GM18868 (cell line): Measurements from ENCODE around the gene ST14.
"Not testable (repeated sequence)": the region's sequence is repeated elsewhere in the genome, so short reads cannot be mapped to it uniquely, and the experiment has no call there.

Experiments used
- ATAC-seq: cut with Tn5 transposase; IDR thresholded peaks from one replicate; pipeline ENCODE4 v1.9.1; 2021; ENCODE audit warnings: mild to moderate bottlenecking, moderate library complexity; ENCODE audit not compliant: unreplicated experiment

The ST14 gene

DNA sequence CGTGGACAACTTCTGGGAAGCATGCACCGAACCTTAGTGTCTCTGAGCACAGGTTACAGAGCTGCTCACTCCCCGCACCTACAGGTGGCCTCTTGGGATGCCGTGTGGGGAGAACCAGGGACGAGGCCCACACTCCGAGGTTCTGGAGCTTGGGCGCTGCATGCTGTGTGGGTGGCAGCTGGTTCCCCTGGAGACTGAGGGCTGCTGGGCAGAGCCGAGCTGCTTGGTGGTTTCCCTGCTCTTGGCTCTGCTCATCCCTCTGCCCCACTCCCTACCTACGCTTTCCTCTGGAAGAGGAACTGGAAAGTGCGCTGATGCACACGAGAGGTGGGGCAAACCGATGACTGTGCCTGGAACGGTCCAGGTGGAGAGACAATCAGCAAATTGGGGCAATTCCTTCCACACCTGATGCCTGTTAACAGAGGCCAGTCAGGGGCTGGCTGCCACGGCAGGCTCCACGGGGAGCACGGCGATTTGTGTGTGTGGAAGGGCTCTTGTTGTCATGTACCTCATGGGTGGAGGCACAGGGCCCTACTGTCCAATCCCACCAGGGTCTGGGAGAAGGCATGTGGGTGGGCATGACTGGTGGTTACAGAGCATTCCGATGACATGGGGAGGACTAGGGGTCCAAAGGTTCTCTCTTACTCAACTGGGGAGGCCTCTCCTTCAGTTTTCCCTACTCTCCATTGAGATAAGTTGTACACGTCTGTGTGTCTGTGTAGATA, 60.9 kb downstream of the ST14 start:
- ATAC-seq: no peak

DNA sequence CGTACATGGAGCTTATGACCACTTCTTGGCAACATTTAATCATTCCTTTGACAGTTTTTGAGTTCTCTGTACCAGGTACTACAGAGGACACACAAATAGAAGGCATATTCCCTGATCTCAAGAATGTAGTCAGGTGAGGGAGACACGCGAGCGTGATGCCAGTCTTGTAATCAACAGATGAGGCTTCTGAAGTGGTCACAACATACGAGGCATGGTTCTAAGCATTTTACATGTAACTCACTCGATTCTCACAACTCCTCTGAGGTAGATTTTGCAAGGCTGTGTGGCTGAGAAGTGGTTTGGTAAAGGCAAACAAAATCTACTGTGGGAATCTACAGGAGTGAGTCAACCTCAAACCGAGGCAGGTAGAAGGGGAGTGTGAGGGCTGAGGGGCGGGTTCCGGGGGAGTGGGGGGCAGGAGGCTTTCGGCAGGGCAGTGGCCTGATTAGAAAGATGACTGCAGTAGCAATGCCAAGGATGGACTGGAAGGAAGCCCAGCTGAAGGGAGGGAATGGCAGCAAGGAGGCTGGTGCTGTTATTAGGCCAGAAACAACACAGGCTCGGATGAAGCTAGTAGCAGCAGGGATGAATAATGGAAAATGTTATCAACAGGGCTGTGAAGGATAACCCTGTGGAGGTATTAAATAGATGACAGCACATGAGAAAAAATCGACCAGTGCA, 63.8 kb downstream of the ST14 start:
- ATAC-seq: no peak

DNA sequence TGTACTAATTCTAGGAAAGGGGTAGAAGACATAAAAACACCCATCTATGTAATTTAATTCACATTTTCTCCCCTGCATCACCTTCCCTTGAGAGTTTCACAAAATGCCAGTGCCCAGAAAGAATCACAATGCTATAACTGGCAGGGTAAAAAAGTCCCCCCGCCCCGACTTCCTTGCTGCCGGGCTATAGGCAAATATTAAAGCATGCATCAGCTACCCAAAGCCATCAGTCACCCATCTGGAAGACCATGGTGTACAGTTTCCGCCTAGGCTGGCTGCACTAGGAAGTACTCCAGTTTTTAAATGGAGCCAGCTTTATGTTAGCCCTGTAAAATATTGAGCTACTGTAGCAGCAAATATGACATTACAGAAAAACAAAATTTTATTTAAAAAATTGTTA, 67.8 kb downstream of the ST14 start:
- ATAC-seq: no peak

DNA sequence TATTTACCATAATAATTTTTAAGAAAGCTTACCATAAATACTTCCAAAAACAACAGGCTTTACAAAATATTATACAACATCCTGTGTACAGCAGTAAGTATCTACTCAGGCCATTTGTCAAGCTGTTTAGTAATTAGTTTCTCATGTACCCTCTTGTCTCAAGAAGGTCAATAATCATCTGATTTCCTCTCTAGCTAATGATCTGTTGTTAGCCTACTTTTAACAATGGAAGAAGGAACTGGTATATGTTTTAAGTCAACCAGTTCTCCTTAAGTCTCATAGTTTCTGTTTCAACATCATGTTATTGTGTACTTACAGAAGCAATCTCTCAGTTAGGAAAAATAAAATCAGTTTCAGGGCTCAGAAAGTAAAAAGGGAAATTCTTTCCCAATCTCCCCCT, 73.9 kb downstream of the ST14 start:
- not testable (repeated sequence) for ATAC-seq

DNA sequence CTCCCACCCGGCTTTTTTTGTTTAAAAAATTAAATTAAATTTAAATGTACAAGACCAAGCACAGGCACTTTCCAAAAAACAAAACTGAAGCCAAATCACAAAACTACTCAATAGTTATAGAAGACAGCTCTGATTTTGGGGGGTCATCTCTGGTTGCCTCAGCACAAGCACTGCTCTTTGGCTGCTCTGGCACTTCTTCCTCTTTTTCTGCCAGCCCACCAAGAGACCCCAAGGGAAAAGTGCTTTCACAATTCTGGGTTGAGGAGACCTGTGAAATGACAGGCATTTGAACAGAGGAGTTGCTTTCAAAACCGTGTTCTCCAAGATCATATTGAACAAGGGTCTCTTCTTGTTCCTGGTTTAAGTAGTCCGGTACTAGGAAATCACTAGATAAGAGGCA, 74.3 kb downstream of the ST14 start:
- ATAC-seq: not testable (repeated sequence)

DNA sequence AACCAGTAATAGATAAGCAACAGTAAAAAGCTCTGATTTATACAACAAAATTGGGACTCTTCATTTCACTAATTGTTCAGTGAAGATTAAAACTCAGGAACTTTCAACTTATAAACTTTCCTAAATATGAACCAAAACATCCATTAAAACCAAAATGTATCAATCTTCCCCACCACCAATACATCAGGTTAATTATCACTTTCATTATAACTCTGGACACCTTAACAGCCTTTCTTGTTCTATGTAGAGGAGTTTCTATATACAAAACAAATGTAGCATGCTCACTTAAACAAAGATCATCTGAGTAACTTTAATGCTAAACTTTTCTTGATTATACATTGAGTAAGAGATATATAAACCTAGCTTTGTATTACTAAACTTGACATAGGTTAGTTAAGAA, 74.7 kb downstream of the ST14 start:
- no peak for ATAC-seq

DNA sequence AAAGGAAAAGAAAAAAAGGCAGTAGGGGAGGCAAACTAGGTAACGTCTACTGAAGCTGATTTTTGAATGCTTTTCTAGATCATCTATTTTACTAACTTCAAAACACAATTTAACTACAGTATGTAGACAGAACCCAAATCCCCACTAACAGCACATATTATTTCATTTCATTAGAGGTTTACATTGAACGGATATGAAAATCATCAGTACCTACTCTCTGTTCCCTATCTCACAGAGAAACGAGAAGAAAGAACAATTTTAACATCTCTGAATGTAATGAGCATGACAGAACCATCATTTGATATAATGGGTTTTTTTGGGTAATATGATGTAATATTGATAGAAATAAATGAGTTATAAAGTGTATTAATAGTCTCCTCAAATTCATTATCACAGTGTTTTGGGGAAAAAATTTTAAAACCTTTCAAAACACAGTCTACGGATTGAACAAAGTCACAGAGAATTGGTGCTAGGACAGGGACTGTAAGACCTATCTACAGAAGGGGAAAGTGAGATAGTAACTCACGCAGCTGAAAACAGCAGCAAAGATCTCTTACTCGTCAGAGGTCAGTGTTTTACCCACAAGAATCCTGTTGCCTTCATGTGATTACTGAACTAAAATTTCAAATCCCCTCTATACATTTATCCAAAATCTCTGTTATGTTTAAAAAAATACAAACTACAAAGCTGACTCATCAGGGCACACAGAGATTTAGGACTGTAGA, 77.9 kb downstream of the ST14 start:
- ATAC-seq: peak; percentile 75

DNA sequence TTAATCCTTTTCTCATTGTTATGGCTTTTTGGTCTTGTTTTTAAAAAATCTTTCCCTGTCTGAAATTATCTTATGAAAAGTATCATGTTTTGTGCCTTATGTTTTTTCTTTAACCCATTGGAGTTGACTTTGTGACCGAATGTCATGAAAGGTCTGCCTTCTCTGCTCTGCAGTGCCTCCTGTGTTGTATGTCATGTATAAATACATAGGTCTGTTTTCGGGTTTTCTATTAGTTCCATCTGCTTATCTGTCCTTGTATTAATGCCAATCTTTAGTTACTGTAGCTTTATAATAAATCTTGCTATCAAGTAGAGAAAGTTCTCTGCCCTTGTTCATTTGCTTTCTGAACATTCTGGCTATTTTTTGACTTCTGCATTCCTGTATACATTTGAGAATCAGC, 82.1 kb downstream of the ST14 start:
- ATAC-seq: no peak

DNA sequence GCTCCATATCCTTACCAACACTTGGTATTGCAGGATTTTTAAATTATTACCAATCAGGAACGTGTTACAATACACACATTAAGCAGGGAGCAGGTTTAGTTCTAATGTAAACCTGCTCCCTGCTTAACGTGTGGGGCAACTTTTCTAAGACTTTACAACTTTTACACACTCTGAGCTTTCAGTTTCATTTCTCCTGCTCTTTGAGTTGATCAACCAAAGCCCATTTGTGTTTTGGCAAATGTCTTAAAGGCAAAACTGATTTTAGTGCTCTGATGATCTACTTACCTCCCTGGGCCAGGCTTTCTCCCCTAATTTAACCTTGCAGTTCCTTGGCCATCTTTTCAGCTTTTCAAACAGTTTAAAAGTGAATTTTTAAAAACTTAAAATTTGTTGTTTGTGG, 84.2 kb downstream of the ST14 start:
- ATAC-seq: peak; percentile 71

DNA sequence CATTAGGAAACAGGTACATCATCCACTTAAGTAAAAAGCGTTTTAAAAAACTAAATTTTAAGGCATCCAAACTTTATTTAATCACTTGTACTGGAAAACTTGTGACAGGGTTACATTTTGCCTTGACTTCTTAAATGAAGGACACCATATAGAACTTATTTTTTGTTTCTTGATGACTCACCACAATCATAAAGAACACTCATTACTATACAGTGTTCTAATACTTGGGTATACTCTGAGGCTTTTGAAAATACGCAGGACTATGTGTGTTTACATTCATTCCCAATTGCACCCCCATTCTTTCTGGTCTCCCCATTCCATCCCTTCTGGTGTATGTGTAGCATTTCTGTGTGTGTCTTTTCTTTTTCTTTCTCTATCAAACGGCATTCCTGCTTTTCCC, 85.3 kb downstream of the ST14 start:
- no peak for ATAC-seq

DNA sequence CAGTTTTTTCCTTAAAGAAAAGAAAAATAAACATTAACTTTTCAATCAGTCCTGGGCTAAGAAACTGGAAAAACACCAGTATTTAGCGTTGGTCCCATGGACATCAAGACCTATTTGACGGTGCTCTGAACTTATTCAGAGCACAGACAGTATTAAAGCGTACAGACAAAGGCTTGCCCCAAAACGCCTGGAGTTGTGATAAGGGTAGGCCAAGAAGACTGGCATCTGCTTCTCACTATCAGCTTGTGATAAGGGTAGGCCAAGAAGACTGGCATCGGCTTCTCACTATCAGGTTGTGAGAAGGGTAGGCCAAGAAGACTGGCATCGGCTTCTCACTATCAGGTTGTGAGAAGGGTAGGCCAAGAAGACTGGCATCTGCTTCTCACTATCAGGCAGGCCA, 85.8 kb downstream of the ST14 start:
- not testable (repeated sequence) for ATAC-seq

DNA sequence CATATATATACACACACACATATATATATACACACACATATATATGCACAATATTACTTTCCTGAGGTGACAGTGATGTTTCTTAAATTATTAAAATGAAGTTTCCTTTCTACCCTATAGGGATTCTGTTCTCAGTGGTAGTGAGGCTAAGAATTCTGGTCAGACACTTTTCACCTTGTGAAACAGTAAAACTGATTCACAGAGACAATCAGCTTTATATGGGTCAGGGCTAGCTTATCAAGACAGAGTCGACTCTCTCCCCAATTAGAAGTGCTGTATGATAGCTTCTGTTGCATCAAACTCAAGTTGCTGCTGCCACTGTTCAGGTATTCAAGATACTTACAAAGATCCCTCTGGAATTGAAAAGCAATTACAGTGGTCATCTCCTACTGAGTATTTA, 86.7 kb downstream of the ST14 start:
- no peak for ATAC-seq

DNA sequence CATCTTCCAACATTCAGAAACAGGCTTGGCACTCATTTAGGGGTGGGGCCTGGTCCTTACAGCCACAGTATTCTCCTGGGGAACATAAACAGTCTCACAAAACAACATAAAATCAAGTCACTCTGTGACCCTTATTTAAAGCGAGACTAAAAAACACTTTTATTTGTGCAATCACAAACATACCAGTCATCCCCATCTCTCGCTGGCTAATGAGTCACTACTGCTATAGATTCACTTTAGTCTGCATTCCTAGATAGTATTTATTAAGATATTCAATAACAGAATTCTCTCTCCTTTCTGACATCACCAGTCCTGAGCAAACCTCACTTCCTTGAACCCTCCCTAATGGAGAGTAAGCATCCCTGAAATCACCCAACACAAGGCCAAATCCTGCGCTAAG, 87.2 kb downstream of the ST14 start:
- no peak for ATAC-seq

DNA sequence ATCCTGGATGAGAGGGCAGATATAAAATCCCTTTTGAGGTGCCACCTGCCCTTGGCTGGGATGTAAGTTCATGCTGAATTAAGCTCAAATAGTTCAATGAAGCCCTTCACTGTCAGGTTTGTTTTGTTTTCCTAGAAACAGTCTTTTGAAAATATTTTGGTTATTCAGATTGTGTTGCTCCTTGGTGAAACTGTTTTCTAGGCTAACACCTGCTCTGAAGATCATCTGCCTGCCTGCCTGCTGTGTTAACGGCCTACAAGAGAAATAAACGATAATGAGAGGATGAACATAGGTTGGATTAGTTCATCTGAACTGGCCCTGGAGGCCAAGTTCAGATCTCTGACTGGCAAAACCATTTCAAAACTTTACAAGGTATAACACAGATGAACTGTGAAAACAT, 87.7 kb downstream of the ST14 start:
- ATAC-seq: no peak

DNA sequence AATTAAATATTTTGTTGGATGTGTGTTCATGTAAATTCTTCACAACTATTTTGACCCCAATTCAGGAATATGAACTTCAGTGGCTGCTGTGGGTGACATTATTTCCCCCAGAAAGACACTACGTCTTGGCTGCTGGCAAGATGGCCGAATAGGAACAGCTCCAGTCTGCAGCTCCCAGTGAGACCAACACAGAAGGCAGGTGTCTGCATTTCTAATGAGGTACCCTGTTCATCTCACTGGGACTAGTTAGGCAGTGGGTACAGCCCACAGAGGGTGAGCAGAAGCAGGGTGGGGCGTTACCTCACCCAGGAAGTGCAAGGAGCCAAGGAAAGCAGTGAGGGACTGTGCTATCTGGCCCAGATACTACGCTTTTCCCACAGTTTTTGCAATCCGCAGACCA, 89.8 kb downstream of the ST14 start:
- no peak for ATAC-seq

DNA sequence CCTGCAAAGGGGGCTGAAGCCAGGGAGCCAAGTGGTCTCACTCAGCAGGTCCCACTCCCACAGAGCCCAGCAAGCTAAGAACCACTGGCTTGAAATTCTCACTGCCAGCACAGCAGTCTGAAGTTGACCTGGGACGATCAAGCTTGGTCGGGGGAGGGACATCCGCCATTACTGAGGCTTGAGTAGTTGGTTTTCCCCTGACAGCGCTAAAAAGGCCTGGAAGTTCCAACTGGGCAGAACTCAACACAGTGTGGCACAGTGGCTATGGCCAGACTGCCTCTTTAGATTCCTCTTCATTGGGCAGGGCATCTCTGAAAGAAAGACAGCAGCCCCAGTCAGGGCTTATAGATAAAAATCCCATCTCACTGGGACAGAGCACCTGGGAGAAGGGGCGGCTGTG, 90.3 kb downstream of the ST14 start:
- not testable (repeated sequence) for ATAC-seq

DNA sequence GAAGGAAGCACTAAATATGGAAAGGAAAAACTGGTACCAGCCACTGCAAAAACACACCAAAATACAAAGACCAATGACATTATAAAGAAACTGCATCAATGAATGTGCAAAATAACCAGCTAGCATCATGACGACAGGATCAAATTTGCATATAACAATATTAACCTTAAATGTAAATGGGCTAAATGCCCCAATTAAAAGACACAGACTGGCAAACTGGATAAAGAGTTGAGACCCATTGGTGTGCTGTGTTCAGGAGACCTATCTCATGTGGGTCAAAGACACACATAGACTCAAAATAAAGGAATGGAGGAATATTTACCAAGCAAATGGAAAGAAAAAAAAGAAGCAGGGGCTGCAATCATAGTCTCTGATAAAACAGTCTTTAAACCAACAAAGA, 92.2 kb downstream of the ST14 start:
- not testable (repeated sequence) for ATAC-seq
